Upper lobe of right lung (tissue), 1 donor: ENCODE results near the gene HPS3. TPM values are rescaled to one million over a fixed set of nuclear protein-coding genes. Genes with fewer than 3 reads are reported as not detected.
A peak's percentile ranks its signal among the peaks of the same experiment; 100 is the strongest.

Experiments
- ATAC-seq: fragments of 200-7000 bp; cut with Tn5 transposase; one replicate; pipeline ENCODE4 v1.9.1; 2020; ENCODE audit warnings: mild to moderate bottlenecking, moderate library complexity
- DNase-seq: peaks from one replicate; pipeline ENCODE4 v3.0.0-alpha.2; 2020
- H3K27ac ChIP-seq: fragments of 200-600 bp; one replicate; pipeline ENCODE4 v1.8.0; 2022
- H3K27me3 ChIP-seq: fragments of 200-600 bp; one replicate; pipeline ENCODE4 v1.8.0; 2022; ENCODE audit warnings: mild to moderate bottlenecking
- H3K36me3 ChIP-seq: fragments of 200-600 bp; one replicate; pipeline ENCODE4 v1.8.0; 2022
- H3K4me1 ChIP-seq: fragments of 200-600 bp; one replicate; pipeline ENCODE4 v1.8.0; 2022
- H3K4me3 ChIP-seq: fragments of 200-600 bp; one replicate; pipeline ENCODE4 v1.8.0; 2022; ENCODE audit warnings: mild to moderate bottlenecking
- H3K9me3 ChIP-seq: fragments of 200-600 bp; one replicate; pipeline ENCODE4 v1.8.0; 2022
- intact Hi-C: fragments of 100-400 bp; cut with DNase I; formaldehyde crosslinking; loops from one replicate; pipeline ENCODE4 v1.11.0; 2022
- total RNA-seq: library from RNA; stranded (reverse); fragmentation: NEBNext Ultra II Directional; extraction: Animal tissue kit (Norgen Biotek cat#: 25700); gene quantifications from one replicate; pipeline ENCODE4 v1.2.1, GENCODE V29; 2021
- TF ChIP-seq, protein P1 (sequence below): fragments of 200-600 bp; IDR thresholded peaks from one replicate; pipeline ENCODE4 v1.8.0; 2022; ENCODE audit warnings: antibody characterized with exemption
- donor health status: DM: no; HTN: yes; CAD: no; lungs with severe emphysema.

Gene HPS3
- total RNA-seq, 1 donor from 2014 or later, result 19.9 TPM

DNA sequence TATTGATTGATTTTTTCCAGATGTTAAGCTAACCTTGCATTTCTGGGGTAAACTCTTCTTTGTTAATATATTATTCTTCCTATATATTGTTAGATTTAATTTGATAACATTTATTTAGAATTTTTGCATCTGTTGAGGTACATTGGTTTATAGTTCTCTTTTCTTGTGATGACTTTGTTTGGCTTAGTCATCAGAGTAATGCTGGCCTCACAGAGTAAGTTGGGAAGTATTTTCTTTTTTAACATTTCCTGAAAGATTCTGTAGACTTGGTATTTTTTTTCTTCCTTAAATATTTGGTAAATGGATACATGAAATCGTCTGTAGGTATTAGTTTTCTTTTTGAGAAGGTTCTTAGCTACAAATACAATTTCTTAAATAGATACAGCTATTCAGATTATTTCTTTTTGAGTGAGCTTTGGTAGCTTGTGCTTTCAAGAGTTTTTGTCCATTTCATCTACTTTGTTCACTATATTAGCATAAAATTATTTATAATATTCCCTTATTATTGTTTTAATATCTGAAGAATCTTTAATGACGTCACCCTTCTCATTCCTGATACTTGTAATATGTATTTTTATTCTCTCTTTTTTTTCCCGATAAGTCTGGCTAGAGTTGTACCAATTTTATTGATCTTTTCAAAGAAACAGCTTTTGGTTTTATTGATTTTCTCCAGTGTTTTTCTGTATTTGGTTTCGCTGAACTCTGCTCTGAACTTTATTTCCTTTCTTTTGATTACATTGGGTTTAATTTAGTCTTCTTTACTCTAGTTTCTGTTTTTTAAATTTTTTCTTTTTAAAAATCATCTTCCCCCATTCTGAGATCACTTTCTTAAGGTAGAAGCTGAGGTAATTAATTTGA lies 6.5 kb upstream of the HPS3 start:
- Histone ChIP-seq H3K27me3 (no peaks in the 10 kb centered on the region), H3K4me1 (no peaks in the 10 kb centered on the region), H3K27ac (no peak overlapping the region), H3K4me3 (no peak overlapping the region), H3K9me3 (no peaks in the 10 kb centered on the region), H3K36me3 (no peaks in the 10 kb centered on the region)
- intact Hi-C loops, result no loop called here
- DNase-seq (no peak), ATAC-seq (no peak)
- TF ChIP-seq, protein P1, sequence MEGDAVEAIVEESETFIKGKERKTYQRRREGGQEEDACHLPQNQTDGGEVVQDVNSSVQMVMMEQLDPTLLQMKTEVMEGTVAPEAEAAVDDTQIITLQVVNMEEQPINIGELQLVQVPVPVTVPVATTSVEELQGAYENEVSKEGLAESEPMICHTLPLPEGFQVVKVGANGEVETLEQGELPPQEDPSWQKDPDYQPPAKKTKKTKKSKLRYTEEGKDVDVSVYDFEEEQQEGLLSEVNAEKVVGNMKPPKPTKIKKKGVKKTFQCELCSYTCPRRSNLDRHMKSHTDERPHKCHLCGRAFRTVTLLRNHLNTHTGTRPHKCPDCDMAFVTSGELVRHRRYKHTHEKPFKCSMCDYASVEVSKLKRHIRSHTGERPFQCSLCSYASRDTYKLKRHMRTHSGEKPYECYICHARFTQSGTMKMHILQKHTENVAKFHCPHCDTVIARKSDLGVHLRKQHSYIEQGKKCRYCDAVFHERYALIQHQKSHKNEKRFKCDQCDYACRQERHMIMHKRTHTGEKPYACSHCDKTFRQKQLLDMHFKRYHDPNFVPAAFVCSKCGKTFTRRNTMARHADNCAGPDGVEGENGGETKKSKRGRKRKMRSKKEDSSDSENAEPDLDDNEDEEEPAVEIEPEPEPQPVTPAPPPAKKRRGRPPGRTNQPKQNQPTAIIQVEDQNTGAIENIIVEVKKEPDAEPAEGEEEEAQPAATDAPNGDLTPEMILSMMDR, result no peak

DNA sequence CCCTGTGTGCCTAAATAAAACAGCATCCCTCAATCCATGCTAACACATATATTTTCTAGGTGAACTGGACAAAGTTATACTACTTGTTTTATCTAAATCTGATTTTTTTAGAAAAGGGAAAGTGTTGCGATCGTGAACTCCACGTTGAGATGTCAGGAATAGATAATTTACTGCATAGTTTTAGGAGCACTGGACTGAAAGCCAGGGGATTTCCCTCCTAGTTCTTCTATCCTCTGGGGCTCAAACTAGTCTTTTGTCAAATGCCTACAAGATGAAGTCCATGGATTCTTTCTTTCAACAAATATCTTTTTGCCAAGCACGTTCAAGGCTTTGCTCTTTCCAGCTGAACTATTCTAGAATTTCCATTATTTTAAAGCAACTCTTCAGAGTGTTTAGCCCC lies 617 bp upstream of the HPS3 start:
- no peaks in the 10 kb centered on the region for H3K9me3 ChIP-seq
- TF ChIP-seq, protein P1, result no peak
- H3K4me3 ChIP-seq, result peak overlapping the region; percentile 99
- no peak for DNase-seq
- peaks cover 31% of the 10 kb centered on the region for H3K4me1 ChIP-seq
- H3K27ac ChIP-seq, result peak overlapping the region; percentile 93
- intact Hi-C loops, result no loop called here
- no peaks in the 10 kb centered on the region for H3K36me3 ChIP-seq
- no peaks in the 10 kb centered on the region for H3K27me3 ChIP-seq
- no peak for ATAC-seq

DNA sequence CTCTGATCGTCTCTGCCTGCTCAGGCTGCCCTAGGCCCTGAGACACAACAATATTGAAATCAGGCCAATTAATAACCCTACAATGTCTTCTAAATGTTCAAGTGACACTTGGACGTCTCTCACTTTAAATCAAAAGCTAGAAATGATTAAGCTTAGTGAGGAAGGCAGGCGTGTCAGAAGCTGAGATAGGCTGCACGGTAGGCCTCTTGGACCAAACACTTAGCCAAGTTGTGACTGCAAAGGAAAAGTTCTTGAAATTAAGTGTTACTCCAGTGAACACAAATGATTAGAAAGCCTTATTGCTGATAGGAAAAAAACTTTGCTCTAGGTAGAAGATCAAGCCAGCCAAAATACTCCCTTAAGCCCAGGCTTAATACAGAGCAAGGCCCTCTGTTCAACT lies 2.2 kb downstream of the HPS3 start:
- Histone ChIP-seq H3K9me3 (no peaks in the 10 kb centered on the region), H3K4me3 (peak overlapping the region; percentile 99), H3K36me3 (no peaks in the 10 kb centered on the region), H3K27me3 (no peaks in the 10 kb centered on the region), H3K27ac (peak overlapping the region; percentile 7), H3K4me1 (peaks cover 37% of the 10 kb centered on the region)
- ATAC-seq (no peak), DNase-seq (no peak)
- TF ChIP-seq, protein P1, result no peak
- intact Hi-C loops, result no loop called here

DNA sequence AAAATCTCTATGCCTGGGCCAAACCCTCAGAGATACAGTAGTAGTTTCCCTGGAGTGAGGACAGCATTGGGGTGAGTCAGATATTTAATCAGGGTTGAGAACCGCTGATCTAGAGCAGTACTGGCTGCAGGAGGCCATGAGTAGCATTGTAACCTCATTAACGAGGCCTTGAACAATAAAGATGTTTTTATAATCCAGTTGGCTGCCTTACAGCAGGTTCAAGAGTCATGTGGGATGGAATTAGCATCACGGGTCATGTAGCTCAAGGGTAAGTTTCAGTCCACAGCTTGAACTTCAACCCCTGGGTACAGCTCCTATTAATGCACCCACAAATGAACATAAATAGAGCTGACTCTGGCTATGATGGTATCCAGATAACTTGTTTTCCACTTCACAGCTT lies 5.1 kb downstream of the HPS3 start:
- DNase-seq (no peak), ATAC-seq (no peak)
- H3K36me3 ChIP-seq, result no peaks in the 10 kb centered on the region
- no peak overlapping the region for H3K4me3 ChIP-seq
- peak overlapping the region; percentile 12 for H3K27ac ChIP-seq
- no peaks in the 10 kb centered on the region for H3K27me3 ChIP-seq
- peaks cover 30% of the 10 kb centered on the region for H3K4me1 ChIP-seq
- no peaks in the 10 kb centered on the region for H3K9me3 ChIP-seq
- intact Hi-C loops, result no loop called here
- TF ChIP-seq, protein P1, result no peak

DNA sequence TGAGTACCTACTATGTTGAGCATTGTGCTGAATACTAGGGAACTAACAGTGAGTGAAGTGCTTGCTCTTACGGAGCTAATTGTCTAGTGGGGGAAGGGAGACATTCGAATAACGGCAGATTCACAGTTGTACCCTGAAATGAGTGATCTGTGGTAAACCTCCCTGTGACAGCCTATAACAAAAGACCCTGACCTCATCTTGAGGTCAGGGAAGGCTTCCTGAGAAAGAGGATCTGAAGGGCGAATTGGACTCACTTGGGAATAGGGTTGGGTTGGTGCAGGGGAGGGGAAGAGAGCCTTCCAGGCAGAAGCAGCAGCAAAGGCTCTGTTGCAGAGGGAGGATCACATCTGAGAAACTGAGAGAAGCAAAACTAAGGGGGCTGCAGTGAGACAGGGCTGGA lies 13.2 kb downstream of the HPS3 start:
- H3K9me3 ChIP-seq, result no peaks in the 10 kb centered on the region

More for the DNA sequence above, 13.2 kb downstream of the HPS3 start:
- no peak overlapping the region for H3K4me3 ChIP-seq
- H3K4me1 ChIP-seq, result no peaks in the 10 kb centered on the region
- intact Hi-C loops, result no loop called here
- TF ChIP-seq, protein P1, result no peak
- ATAC-seq (no peak), DNase-seq (no peak)
- H3K36me3 ChIP-seq, result peaks cover 26% of the 10 kb centered on the region
- H3K27me3 ChIP-seq, result no peaks in the 10 kb centered on the region
- H3K27ac ChIP-seq, result no peak overlapping the region
